ENCODE data around the gene LRRC74A.

DNA sequence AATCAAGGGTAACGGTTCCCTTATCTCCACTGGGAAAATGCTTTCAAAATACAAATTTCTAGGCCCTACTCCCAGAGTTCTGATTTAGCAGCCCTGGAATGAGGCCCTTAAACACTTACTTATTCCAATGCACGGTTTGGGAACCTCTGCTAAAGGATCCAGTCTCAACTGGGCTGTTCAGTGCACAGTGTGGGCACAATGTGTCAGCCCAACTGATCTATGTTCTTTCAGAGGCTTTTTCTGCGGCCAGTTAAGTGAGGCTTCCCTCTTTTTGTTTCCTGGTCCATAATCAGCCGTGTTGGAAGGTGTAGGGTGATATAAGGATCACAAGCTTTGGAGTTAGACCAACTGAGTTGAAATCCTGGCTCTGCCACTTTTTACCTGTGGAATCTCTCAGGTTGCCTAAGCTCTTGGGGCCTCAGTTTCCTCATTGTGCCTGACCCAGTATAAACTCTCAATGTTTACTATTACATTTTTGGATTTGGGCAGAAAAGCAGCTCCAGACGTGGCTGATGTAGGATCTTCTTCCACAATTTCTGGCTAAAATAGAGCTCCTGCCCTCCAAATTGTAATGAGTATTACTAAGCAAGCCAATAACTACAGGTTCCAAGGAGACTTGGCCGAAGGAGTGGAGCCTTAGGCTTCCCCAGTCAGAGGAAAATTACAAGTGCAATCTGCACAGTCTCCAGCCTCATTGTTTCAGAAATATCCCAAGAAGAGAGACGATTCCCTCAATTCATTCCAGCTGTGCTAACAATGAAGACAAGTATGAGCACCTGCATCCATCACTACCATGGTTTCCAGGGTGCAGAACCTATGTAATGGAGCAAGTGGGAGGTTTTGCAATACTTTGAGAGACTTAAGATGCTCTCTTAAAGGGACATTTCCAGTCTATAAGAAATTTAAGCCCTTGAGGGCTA is 11.2 kb upstream of the LRRC74A start:
- TF ChIP-seq, protein P1, sequence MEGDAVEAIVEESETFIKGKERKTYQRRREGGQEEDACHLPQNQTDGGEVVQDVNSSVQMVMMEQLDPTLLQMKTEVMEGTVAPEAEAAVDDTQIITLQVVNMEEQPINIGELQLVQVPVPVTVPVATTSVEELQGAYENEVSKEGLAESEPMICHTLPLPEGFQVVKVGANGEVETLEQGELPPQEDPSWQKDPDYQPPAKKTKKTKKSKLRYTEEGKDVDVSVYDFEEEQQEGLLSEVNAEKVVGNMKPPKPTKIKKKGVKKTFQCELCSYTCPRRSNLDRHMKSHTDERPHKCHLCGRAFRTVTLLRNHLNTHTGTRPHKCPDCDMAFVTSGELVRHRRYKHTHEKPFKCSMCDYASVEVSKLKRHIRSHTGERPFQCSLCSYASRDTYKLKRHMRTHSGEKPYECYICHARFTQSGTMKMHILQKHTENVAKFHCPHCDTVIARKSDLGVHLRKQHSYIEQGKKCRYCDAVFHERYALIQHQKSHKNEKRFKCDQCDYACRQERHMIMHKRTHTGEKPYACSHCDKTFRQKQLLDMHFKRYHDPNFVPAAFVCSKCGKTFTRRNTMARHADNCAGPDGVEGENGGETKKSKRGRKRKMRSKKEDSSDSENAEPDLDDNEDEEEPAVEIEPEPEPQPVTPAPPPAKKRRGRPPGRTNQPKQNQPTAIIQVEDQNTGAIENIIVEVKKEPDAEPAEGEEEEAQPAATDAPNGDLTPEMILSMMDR (conservative IDR thresholded peaks at IDR 0.05; ENCODE audit: low read depth, low read length), result no peak
- no peak for TF ChIP-seq CHD1 (IDR thresholded peaks at IDR 0.05; ENCODE audit: low read depth, low read length)
- no peak for TF ChIP-seq RAD21 (IDR thresholded peaks at IDR 0.05; ENCODE audit: low read length)
- TF ChIP-seq MAFK (IDR thresholded peaks at IDR 0.05; ENCODE audit: low read depth, low read length), result no peak
- TF ChIP-seq, protein P2, sequence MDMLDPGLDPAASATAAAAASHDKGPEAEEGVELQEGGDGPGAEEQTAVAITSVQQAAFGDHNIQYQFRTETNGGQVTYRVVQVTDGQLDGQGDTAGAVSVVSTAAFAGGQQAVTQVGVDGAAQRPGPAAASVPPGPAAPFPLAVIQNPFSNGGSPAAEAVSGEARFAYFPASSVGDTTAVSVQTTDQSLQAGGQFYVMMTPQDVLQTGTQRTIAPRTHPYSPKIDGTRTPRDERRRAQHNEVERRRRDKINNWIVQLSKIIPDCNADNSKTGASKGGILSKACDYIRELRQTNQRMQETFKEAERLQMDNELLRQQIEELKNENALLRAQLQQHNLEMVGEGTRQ (IDR thresholded peaks at IDR 0.05; ENCODE audit: low read depth, low read length), result no peak

Measured in IMR-90 (cell line).